Measurements from ENCODE around the gene RIC1.

Gene RIC1

GRCh38 chr9:5609226-5609596 lies 19.7 kb upstream of the RIC1 start:
- Histone ChIP-seq H3K9ac (ENCODE audit: low read length) (peak overlapping the region; percentile 26), H3K4me1 (ENCODE audit: control insufficient read depth, insufficient read depth, low read length) (no peaks in the 10 kb centered on the region), H3K4me3 (ENCODE audit: low read length) (peak overlapping the region; percentile 14), H3K36me3 (ENCODE audit: control insufficient read depth, insufficient read depth, low read length) (no peaks in the 10 kb centered on the region), H3K9me3 (ENCODE audit: control insufficient read depth, low read length) (no peaks in the 10 kb centered on the region), H3K27me3 (ENCODE audit: control insufficient read depth, insufficient read depth, low read length) (no peaks in the 10 kb centered on the region)

DNA sequence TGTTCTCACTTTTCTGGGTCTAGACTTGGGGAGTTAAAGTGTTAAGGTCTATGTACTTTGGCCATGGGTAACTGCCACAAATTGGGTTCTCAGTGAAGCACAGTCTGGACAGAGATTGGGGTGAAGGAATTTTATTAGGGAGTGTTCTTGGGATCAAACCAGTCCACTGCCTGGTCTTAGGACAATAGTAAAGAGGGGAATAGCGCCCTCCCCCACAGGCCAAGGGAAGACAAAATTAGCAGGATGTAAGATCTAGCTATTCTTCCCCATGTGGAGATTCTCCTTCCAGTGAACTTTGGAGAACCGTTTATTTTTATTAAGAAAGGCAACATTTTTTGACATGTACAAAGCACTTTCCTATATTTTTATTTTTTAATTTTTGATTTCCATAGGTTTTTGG lies 18.4 kb upstream of the RIC1 start:
- Histone ChIP-seq H3K9ac (ENCODE audit: low read length) (no peak overlapping the region), H3K27me3 (ENCODE audit: control insufficient read depth, insufficient read depth, low read length) (no peaks in the 10 kb centered on the region)

GRCh38 chr9:5611321-5612184 lies 17.4 kb upstream of the RIC1 start:
- Histone ChIP-seq H3K4me1 (ENCODE audit: control insufficient read depth, insufficient read depth, low read length) (no peaks in the 10 kb centered on the region), H3K27me3 (ENCODE audit: control insufficient read depth, insufficient read depth, low read length) (no peaks in the 10 kb centered on the region), H3K36me3 (ENCODE audit: control insufficient read depth, insufficient read depth, low read length) (no peaks in the 10 kb centered on the region), H3K9me3 (ENCODE audit: control insufficient read depth, low read length) (no peaks in the 10 kb centered on the region), H3K4me3 (ENCODE audit: low read length) (no peak overlapping the region), H3K9ac (ENCODE audit: low read length) (no peak overlapping the region)

More for the DNA sequence above, 18.4 kb upstream of the RIC1 start:
- no peaks in the 10 kb centered on the region for H3K4me1 ChIP-seq (ENCODE audit: control insufficient read depth, insufficient read depth, low read length)
- H3K4me3 ChIP-seq (ENCODE audit: low read length), result no peak overlapping the region
- H3K9me3 ChIP-seq (ENCODE audit: control insufficient read depth, low read length), result no peaks in the 10 kb centered on the region
- H3K36me3 ChIP-seq (ENCODE audit: control insufficient read depth, insufficient read depth, low read length), result no peaks in the 10 kb centered on the region

- Histone ChIP-seq H3K9ac (ENCODE audit: low read length) (no peak overlapping the region), H3K4me3 (ENCODE audit: low read length) (no peak overlapping the region), H3K4me1 (ENCODE audit: control insufficient read depth, insufficient read depth, low read length) (no peaks in the 10 kb centered on the region), H3K9me3 (ENCODE audit: control insufficient read depth, low read length) (no peaks in the 10 kb centered on the region), H3K36me3 (ENCODE audit: control insufficient read depth, insufficient read depth, low read length) (no peaks in the 10 kb centered on the region), H3K27me3 (ENCODE audit: control insufficient read depth, insufficient read depth, low read length) (no peaks in the 10 kb centered on the region)
Observed at GRCh38 chr9:5612185-5612530, 16.7 kb upstream of the RIC1 start.

DNA sequence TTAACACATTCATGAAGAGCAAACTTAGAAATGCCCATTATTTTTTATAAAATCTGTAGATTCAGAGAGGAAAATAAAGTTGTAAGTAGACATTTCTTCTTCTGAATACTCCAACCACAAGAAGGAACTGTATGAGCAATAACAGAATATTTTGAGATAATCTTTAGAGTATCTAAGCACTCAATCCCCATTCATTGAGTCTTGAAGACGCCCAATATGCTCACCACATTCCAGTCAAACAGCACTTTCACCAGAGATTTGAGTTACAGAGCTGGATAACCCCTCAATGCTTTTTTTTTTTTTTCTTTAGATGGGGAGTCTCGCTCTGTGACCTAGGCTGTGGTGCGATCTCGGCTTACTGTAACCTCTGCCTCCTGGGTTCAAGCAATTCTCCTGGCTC lies 14.7 kb upstream of the RIC1 start:
- H3K4me3 ChIP-seq (ENCODE audit: low read length), result no peak overlapping the region
- peaks cover 11% of the 10 kb centered on the region for H3K4me1 ChIP-seq (ENCODE audit: control insufficient read depth, insufficient read depth, low read length)
- H3K36me3 ChIP-seq (ENCODE audit: control insufficient read depth, insufficient read depth, low read length), result no peaks in the 10 kb centered on the region
- H3K27me3 ChIP-seq (ENCODE audit: control insufficient read depth, insufficient read depth, low read length), result no peaks in the 10 kb centered on the region
- H3K9me3 ChIP-seq (ENCODE audit: control insufficient read depth, low read length), result no peaks in the 10 kb centered on the region
- H3K9ac ChIP-seq (ENCODE audit: low read length), result no peak overlapping the region

- Histone ChIP-seq H3K9ac (ENCODE audit: low read length) (no peak overlapping the region), H3K4me3 (ENCODE audit: low read length) (no peak overlapping the region), H3K36me3 (ENCODE audit: control insufficient read depth, insufficient read depth, low read length) (no peaks in the 10 kb centered on the region), H3K9me3 (ENCODE audit: control insufficient read depth, low read length) (no peaks in the 10 kb centered on the region), H3K4me1 (ENCODE audit: control insufficient read depth, insufficient read depth, low read length) (peaks cover 11% of the 10 kb centered on the region), H3K27me3 (ENCODE audit: control insufficient read depth, insufficient read depth, low read length) (no peaks in the 10 kb centered on the region)
Observed at GRCh38 chr9:5614985-5615384, 13.9 kb upstream of the RIC1 start.

DNA sequence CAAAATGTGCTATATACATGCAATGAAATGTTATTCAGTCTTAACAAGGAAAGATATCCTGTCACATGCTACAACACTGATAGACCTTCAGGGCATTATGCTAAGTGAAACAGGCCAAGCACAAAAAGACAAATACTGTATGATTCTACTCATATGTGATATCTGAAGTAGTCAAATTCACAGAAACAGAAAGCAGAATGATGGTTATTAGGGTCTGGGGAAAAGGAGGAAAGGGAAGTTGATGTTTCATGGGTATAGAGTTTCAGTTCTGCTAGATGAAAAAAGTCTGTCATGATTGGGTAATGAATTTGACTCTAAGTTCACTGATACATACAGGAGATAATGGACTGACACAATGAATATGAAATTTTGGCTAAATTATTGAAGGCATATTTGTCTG lies 11.2 kb upstream of the RIC1 start:
- Histone ChIP-seq H3K27me3 (ENCODE audit: control insufficient read depth, insufficient read depth, low read length) (no peaks in the 10 kb centered on the region), H3K4me3 (ENCODE audit: low read length) (no peak overlapping the region), H3K9ac (ENCODE audit: low read length) (no peak overlapping the region), H3K36me3 (ENCODE audit: control insufficient read depth, insufficient read depth, low read length) (no peaks in the 10 kb centered on the region), H3K4me1 (ENCODE audit: control insufficient read depth, insufficient read depth, low read length) (peaks cover 11% of the 10 kb centered on the region), H3K9me3 (ENCODE audit: control insufficient read depth, low read length) (no peaks in the 10 kb centered on the region)

DNA sequence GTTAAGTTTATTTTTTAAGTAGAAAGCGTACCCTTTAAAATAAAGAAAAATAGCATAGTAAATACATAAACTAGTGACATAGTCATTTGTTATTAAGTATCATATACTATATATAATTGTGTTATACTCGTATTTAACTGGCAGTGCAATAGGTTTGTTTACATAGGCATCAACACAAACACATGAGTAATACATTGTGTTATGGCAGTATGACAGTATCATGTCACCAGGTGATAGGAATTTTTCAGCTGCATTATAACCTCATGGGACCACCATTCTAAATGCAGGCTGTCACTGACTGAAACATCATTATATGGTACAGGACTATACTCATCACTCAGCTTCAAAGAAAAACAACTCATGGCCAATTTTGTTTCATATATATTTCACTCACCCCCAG lies 8.4 kb upstream of the RIC1 start:
- Histone ChIP-seq H3K27me3 (ENCODE audit: control insufficient read depth, insufficient read depth, low read length) (no peaks in the 10 kb centered on the region), H3K9me3 (ENCODE audit: control insufficient read depth, low read length) (no peaks in the 10 kb centered on the region), H3K4me3 (ENCODE audit: low read length) (no peak overlapping the region), H3K4me1 (ENCODE audit: control insufficient read depth, insufficient read depth, low read length) (peaks cover 11% of the 10 kb centered on the region), H3K36me3 (ENCODE audit: control insufficient read depth, insufficient read depth, low read length) (no peaks in the 10 kb centered on the region), H3K9ac (ENCODE audit: low read length) (no peak overlapping the region)

DNA sequence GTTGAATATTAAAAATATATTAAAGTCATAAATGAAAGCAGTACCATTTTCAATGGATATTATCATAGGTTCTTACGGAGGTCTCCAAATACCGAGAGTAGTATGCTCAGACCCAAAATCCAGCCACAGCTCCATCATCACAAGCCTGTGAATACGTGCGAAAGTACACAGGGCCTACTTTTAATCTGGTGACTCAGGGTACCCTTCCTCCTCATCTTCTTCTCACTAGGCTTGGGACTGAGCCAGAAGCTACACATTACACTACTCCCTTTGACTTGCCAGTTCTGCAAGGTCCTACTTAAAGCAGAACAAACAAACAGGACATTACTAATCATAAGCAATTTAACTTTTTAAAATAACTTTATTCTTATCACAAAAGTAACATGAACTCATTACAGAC lies 7.6 kb upstream of the RIC1 start:
- no peak overlapping the region for H3K9ac ChIP-seq (ENCODE audit: low read length)
- H3K4me3 ChIP-seq (ENCODE audit: low read length), result no peak overlapping the region
- no peaks in the 10 kb centered on the region for H3K36me3 ChIP-seq (ENCODE audit: control insufficient read depth, insufficient read depth, low read length)
- no peaks in the 10 kb centered on the region for H3K27me3 ChIP-seq (ENCODE audit: control insufficient read depth, insufficient read depth, low read length)
- H3K9me3 ChIP-seq (ENCODE audit: control insufficient read depth, low read length), result no peaks in the 10 kb centered on the region
- H3K4me1 ChIP-seq (ENCODE audit: control insufficient read depth, insufficient read depth, low read length), result peaks cover 11% of the 10 kb centered on the region

DNA sequence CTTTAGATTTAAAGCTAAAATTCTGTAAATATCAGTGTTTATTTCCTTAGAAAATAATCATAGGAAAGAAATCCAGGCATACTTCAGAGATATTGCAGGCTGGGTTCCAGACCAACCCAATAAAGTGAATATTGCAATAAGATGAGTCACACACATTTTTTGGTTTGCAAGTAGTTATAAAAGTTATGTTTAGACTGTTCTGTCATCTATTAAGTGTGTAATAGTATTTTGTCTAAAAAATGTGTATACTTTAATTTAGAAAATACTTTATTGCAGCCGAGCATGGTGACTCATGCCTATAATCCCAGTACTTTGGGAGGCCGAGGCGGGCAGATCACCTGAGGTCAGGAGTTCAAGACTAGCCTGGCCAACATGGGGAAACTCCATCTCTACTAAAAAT lies 6.9 kb upstream of the RIC1 start:
- H3K27me3 ChIP-seq (ENCODE audit: control insufficient read depth, insufficient read depth, low read length), result no peaks in the 10 kb centered on the region
- H3K9me3 ChIP-seq (ENCODE audit: control insufficient read depth, low read length), result no peaks in the 10 kb centered on the region
- H3K4me1 ChIP-seq (ENCODE audit: control insufficient read depth, insufficient read depth, low read length), result peaks cover 11% of the 10 kb centered on the region
- no peak overlapping the region for H3K4me3 ChIP-seq (ENCODE audit: low read length)
- no peak overlapping the region for H3K9ac ChIP-seq (ENCODE audit: low read length)
- no peaks in the 10 kb centered on the region for H3K36me3 ChIP-seq (ENCODE audit: control insufficient read depth, insufficient read depth, low read length)

DNA sequence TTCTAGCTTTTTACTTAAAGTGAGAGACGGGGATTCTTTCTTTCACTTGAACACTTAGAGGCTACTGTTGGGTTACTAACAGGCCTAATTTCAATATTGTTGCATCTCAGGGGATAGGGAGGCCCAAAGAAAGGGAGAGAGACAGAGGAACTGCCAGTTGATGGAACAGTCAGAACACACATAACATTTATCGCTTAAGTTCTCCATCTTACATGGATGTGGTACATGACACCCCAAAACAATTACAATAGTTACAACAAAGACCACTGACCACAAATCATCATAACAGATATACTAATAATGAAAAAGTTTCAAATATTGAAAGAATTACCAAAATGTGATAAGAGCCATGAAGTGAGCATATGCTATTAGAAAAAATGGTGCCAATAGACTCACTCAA lies 4.3 kb upstream of the RIC1 start:
- Histone ChIP-seq H3K4me1 (ENCODE audit: control insufficient read depth, insufficient read depth, low read length) (no peaks in the 10 kb centered on the region), H3K4me3 (ENCODE audit: low read length) (no peak overlapping the region), H3K36me3 (ENCODE audit: control insufficient read depth, insufficient read depth, low read length) (no peaks in the 10 kb centered on the region), H3K9ac (ENCODE audit: low read length) (no peak overlapping the region), H3K27me3 (ENCODE audit: control insufficient read depth, insufficient read depth, low read length) (no peaks in the 10 kb centered on the region), H3K9me3 (ENCODE audit: control insufficient read depth, low read length) (no peaks in the 10 kb centered on the region)

- Histone ChIP-seq H3K4me3 (ENCODE audit: low read length) (no peak overlapping the region), H3K27me3 (ENCODE audit: control insufficient read depth, insufficient read depth, low read length) (no peaks in the 10 kb centered on the region), H3K4me1 (ENCODE audit: control insufficient read depth, insufficient read depth, low read length) (no peaks in the 10 kb centered on the region), H3K36me3 (ENCODE audit: control insufficient read depth, insufficient read depth, low read length) (no peaks in the 10 kb centered on the region), H3K9me3 (ENCODE audit: control insufficient read depth, low read length) (no peaks in the 10 kb centered on the region), H3K9ac (ENCODE audit: low read length) (no peak overlapping the region)
Observed at GRCh38 chr9:5626727-5627634, 1.9 kb upstream of the RIC1 start.
